Panc1 (cell line): ENCODE measurements around the gene ZCCHC3.
"Not testable (repeated sequence)": the region's sequence is repeated elsewhere in the genome, so short reads cannot be mapped to it uniquely, and the experiment has no call there.

Experiments used
- POLR2AphosphoS5 ChIP-seq: IDR thresholded peaks from 2 replicates; pipeline ENCODE4 v1.6.1; 2012; ENCODE audit warnings: mild to moderate bottlenecking, low read depth, low read length, moderate library complexity
- SIN3A ChIP-seq: IDR thresholded peaks from 2 replicates; pipeline ENCODE4 v1.6.1; 2012; ENCODE audit warnings: low read depth, mild to moderate bottlenecking, low read length, moderate library complexity, borderline replicate concordance; ENCODE audit not compliant: insufficient read depth
- TCF7L2 ChIP-seq: IDR thresholded peaks from 2 replicates; pipeline ENCODE4 v1.6.1; 2011; ENCODE audit warnings: mild to moderate bottlenecking, low read depth, low read length, inconsistent platforms
- TF ChIP-seq, protein P1 (sequence below): fragments of 450-650 bp; IDR thresholded peaks from 2 replicates; pipeline ENCODE4 v1.5.1; 2017; ENCODE audit warnings: mild to moderate bottlenecking
- TF ChIP-seq, protein P2 (sequence below), 2 experiments: IDR thresholded peaks; 2 replicates each; pipeline ENCODE4 v1.6.1; 2011 to 2012; ENCODE audit warnings: low read depth in 2 of 2, control low read depth in 1 of 2, low read length in 1 of 2, mild to moderate bottlenecking in 1 of 2, moderate library complexity in 1 of 2; ENCODE audit not compliant: insufficient read depth in 1 of 2

- TF ChIP-seq, protein P1, sequence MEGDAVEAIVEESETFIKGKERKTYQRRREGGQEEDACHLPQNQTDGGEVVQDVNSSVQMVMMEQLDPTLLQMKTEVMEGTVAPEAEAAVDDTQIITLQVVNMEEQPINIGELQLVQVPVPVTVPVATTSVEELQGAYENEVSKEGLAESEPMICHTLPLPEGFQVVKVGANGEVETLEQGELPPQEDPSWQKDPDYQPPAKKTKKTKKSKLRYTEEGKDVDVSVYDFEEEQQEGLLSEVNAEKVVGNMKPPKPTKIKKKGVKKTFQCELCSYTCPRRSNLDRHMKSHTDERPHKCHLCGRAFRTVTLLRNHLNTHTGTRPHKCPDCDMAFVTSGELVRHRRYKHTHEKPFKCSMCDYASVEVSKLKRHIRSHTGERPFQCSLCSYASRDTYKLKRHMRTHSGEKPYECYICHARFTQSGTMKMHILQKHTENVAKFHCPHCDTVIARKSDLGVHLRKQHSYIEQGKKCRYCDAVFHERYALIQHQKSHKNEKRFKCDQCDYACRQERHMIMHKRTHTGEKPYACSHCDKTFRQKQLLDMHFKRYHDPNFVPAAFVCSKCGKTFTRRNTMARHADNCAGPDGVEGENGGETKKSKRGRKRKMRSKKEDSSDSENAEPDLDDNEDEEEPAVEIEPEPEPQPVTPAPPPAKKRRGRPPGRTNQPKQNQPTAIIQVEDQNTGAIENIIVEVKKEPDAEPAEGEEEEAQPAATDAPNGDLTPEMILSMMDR, result not testable (repeated sequence)
- TF ChIP-seq POLR2AphosphoS5, TCF7L2, SIN3A: not testable (repeated sequence)
- TF ChIP-seq, protein P2, sequence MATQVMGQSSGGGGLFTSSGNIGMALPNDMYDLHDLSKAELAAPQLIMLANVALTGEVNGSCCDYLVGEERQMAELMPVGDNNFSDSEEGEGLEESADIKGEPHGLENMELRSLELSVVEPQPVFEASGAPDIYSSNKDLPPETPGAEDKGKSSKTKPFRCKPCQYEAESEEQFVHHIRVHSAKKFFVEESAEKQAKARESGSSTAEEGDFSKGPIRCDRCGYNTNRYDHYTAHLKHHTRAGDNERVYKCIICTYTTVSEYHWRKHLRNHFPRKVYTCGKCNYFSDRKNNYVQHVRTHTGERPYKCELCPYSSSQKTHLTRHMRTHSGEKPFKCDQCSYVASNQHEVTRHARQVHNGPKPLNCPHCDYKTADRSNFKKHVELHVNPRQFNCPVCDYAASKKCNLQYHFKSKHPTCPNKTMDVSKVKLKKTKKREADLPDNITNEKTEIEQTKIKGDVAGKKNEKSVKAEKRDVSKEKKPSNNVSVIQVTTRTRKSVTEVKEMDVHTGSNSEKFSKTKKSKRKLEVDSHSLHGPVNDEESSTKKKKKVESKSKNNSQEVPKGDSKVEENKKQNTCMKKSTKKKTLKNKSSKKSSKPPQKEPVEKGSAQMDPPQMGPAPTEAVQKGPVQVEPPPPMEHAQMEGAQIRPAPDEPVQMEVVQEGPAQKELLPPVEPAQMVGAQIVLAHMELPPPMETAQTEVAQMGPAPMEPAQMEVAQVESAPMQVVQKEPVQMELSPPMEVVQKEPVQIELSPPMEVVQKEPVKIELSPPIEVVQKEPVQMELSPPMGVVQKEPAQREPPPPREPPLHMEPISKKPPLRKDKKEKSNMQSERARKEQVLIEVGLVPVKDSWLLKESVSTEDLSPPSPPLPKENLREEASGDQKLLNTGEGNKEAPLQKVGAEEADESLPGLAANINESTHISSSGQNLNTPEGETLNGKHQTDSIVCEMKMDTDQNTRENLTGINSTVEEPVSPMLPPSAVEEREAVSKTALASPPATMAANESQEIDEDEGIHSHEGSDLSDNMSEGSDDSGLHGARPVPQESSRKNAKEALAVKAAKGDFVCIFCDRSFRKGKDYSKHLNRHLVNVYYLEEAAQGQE (IDR thresholded peaks at IDR 0.05; ENCODE audit: insufficient read depth in 1 of 2, low read depth in 2 of 2, low read length in 1 of 2), result not testable (repeated sequence)
Observed at GRCh38 chr20:253447-253846, 43.9 kb upstream of the ZCCHC3 start.
